HCT116 (cell line): Measurements from ENCODE around the gene BLOC1S5. TPM values are rescaled to one million over a fixed set of nuclear protein-coding genes. Genes with fewer than 3 reads are reported as not detected.

Experiments
- ATAC-seq: fragments of 200-7000 bp; cut with Tn5 transposase; 2 replicates; pipeline ENCODE4 v1.9.1; 2020; ENCODE audit warnings: mild to moderate bottlenecking, moderate library complexity
- BruUV-seq: library from RNA; stranded (reverse); fragments of 400-500 nt; replicated peaks from 2 replicates; lab custom pipeline; 2021; lab: Mats Ljungman, UMichigan
- CTCF ChIA-PET: fragments of 300-600 bp; sonication (Branson Sonifier 250); formaldehyde crosslinking; loops from one replicate; lab custom pipeline; 2021; ENCODE audit warnings: antibody characterized with exemption; lab: Charles Lee
- POLR2A ChIA-PET: fragments of 300-600, 350-600 bp; sonication (Branson Sonifier 250); formaldehyde crosslinking; loops from one replicate; lab custom pipeline; 2021; ENCODE audit warnings: antibody characterized with exemption; lab: Charles Lee
- RAD21 ChIA-PET, 2 experiments: fragments of 300-600 bp; sonication (Branson Sonifier 250); formaldehyde crosslinking; loops; one replicate each; lab custom pipeline; 2023; ENCODE audit warnings: low total read pairs in 2 of 2; ENCODE audit not compliant: uncharacterized antibody in 2 of 2, unreplicated experiment in 2 of 2, low non-redundant PET in 1 of 2; lab: Charles Lee
- DNase-seq: peaks from one replicate; pipeline ENCODE4 v3.0.0-alpha.2; 2010; ENCODE audit warnings: low read depth, low spot score
- H2AFZ ChIP-seq: fragments of 200-600 bp; shearing (Covaris generic), sonication (generic); 2 replicates; pipeline ENCODE4 v1.6.1; 2017; ENCODE audit warnings: low read depth, mixed run types, mixed read lengths, antibody characterized with exemption, low read length; ENCODE audit not compliant: poor library complexity, severe bottlenecking
- H3K27ac ChIP-seq: 2 replicates; pipeline ENCODE4 v1.5.1; 2012; ENCODE audit warnings: low read depth, low read length
- H3K27me3 ChIP-seq: fragments of 200-600 bp; sonication (generic); 2 replicates; pipeline ENCODE4 v1.6.1; 2016; ENCODE audit warnings: mixed run types, low read length, mixed read lengths; ENCODE audit not compliant: insufficient read depth
- H3K36me3 ChIP-seq, 2 experiments: fragments of 200-500 bp in 1 of 2; fragments of 200-600 bp in 1 of 2; sonication (Bioruptor generic) in 1 of 2; sonication (generic) in 1 of 2; 2 replicates each; pipeline versions ENCODE4 v1.5.1 to v1.6.1; 2014 to 2016; ENCODE audit warnings: low read length in 2 of 2, inconsistent platforms in 1 of 2, mixed read lengths in 1 of 2, mixed run types in 1 of 2; ENCODE audit not compliant: insufficient read depth in 2 of 2, control insufficient read depth in 1 of 2
- H3K4me1 ChIP-seq, 2 experiments: fragments of 200-600 bp in 1 of 2; sonication (generic) in 1 of 2; 2 replicates each; pipeline versions ENCODE4 v1.5.1 to v1.6.1; 2012 to 2017; ENCODE audit warnings: low read length in 2 of 2, inconsistent platforms in 1 of 2, mild to moderate bottlenecking in 1 of 2, mixed read lengths in 1 of 2, mixed run types in 1 of 2, moderate library complexity in 1 of 2; ENCODE audit not compliant: insufficient read depth in 2 of 2, control insufficient read depth in 1 of 2
- H3K4me2 ChIP-seq: fragments of 200-600 bp; sonication (generic); 2 replicates; pipeline ENCODE4 v1.6.1; 2017; ENCODE audit warnings: mixed run types, low read length, mixed read lengths
- H3K4me3 ChIP-seq, 2 experiments: fragments of 200-600 bp in 1 of 2; sonication (generic) in 1 of 2; replicated peaks in 1 of 2; 2 replicates each; pipeline ENCODE4 v1.5.1; 2011 to 2016; ENCODE audit warnings: low read length in 2 of 2, control low read depth in 1 of 2, low read depth in 1 of 2, mild to moderate bottlenecking in 1 of 2, mixed read lengths in 1 of 2, mixed run types in 1 of 2
- H3K79me2 ChIP-seq: fragments of 200-600 bp; sonication (generic); 2 replicates; pipeline ENCODE4 v1.6.1; 2017; ENCODE audit warnings: mild to moderate bottlenecking, mixed run types, low read length, moderate library complexity, mixed read lengths; ENCODE audit not compliant: insufficient read depth
- H3K9ac ChIP-seq: fragments of 200-600 bp; sonication (generic); 2 replicates; pipeline ENCODE4 v1.6.1; 2016; ENCODE audit warnings: low read length, mixed read lengths
- H3K9me2 ChIP-seq: fragments of 200-600 bp; sonication (generic), shearing (Covaris generic); 2 replicates; pipeline ENCODE4 v1.6.1; 2017; ENCODE audit warnings: mixed run types, mild to moderate bottlenecking, moderate library complexity; ENCODE audit not compliant: insufficient read depth
- H3K9me3 ChIP-seq, 2 experiments: fragments of 200-500 bp in 1 of 2; fragments of 200-600 bp in 1 of 2; sonication (Bioruptor generic) in 1 of 2; sonication (generic) in 1 of 2; 2 replicates each; pipeline ENCODE4 v1.6.1; 2014 to 2017; ENCODE audit warnings: low read length in 2 of 2, mixed read lengths in 2 of 2, inconsistent platforms in 1 of 2, low read depth in 1 of 2, mild to moderate bottlenecking in 1 of 2, mixed run types in 1 of 2, moderate library complexity in 1 of 2; ENCODE audit not compliant: control insufficient read depth in 1 of 2, insufficient read depth in 1 of 2
- H4K20me1 ChIP-seq: fragments of 200-600 bp; sonication (generic), shearing (Covaris generic); 2 replicates; pipeline ENCODE4 v1.6.1; 2017; ENCODE audit warnings: mixed run types, mild to moderate bottlenecking, moderate library complexity; ENCODE audit not compliant: insufficient read depth
- EGR1 ChIP-seq: IDR thresholded peaks from 2 replicates; pipeline ENCODE4 v1.6.1; 2012; ENCODE audit warnings: low read depth
- ELF1 ChIP-seq: IDR thresholded peaks from 2 replicates; pipeline ENCODE4 v1.6.1; 2012; ENCODE audit warnings: low read depth, borderline replicate concordance
- EZH2 ChIP-seq: fragments of 200-600 bp; sonication (generic); IDR thresholded peaks from 2 replicates; pipeline ENCODE4 v1.6.1; 2017; ENCODE audit warnings: antibody characterized with exemption, mixed run types
- EZH2phosphoT487 ChIP-seq: fragments of 200-600 bp; IDR thresholded peaks from 2 replicates; pipeline ENCODE4 v1.6.1; 2018; ENCODE audit warnings: antibody characterized with exemption, borderline replicate concordance
- POLR2A ChIP-seq: IDR thresholded peaks from 2 replicates; pipeline ENCODE4 v1.7.0; 2011; ENCODE audit warnings: borderline replicate concordance; ENCODE audit not compliant: insufficient read depth, insufficient read length; ENCODE audit errors: extremely low read depth
- POLR2AphosphoS5 ChIP-seq: IDR thresholded peaks from 2 replicates; pipeline ENCODE4 v1.6.1; 2011; ENCODE audit warnings: mild to moderate bottlenecking, low read depth, low read length, moderate library complexity
- RAD21 ChIP-seq: IDR thresholded peaks from 2 replicates; pipeline ENCODE4 v1.6.1; 2012; ENCODE audit warnings: low read depth, mild to moderate bottlenecking
- SP1 ChIP-seq: IDR thresholded peaks from 2 replicates; pipeline ENCODE4 v1.6.1; 2012; ENCODE audit warnings: low read depth
- SRF ChIP-seq: IDR thresholded peaks from 2 replicates; pipeline ENCODE4 v1.6.1; 2012; ENCODE audit warnings: low read depth
- YY1 ChIP-seq: IDR thresholded peaks from 2 replicates; pipeline ENCODE4 v1.6.1; 2011; ENCODE audit warnings: low read length, low read depth, moderate library complexity, mild to moderate bottlenecking; ENCODE audit not compliant: insufficient replicate concordance; ENCODE audit errors: extremely low read depth
- ZNF274 ChIP-seq: fragments of 200-500 bp; sonication (Bioruptor generic); IDR thresholded peaks from 2 replicates; pipeline ENCODE4 v1.6.1; 2014; ENCODE audit warnings: mild to moderate bottlenecking, low read depth, low read length, inconsistent platforms
- intact Hi-C: fragments of 100-400 bp; cut with micrococcal nuclease; formaldehyde crosslinking; loops from 2 replicates; pipeline ENCODE4 v1.10.0; 2022
- total RNA-seq: library from RNA; stranded (reverse); gene quantifications from one replicate; pipeline ENCODE4 v1.2.1, GENCODE V29; 2021; ENCODE audit not compliant: unreplicated experiment
- TF ChIP-seq, protein P1 (sequence below): IDR thresholded peaks from 2 replicates; pipeline ENCODE4 v1.6.1; 2011; ENCODE audit warnings: mild to moderate bottlenecking, low read length, moderate library complexity; ENCODE audit not compliant: insufficient replicate concordance; ENCODE audit errors: extremely low read depth

The BLOC1S5 gene
- total RNA-seq, 1 experiment from 2014 or later: 12.0 TPM

DNA sequence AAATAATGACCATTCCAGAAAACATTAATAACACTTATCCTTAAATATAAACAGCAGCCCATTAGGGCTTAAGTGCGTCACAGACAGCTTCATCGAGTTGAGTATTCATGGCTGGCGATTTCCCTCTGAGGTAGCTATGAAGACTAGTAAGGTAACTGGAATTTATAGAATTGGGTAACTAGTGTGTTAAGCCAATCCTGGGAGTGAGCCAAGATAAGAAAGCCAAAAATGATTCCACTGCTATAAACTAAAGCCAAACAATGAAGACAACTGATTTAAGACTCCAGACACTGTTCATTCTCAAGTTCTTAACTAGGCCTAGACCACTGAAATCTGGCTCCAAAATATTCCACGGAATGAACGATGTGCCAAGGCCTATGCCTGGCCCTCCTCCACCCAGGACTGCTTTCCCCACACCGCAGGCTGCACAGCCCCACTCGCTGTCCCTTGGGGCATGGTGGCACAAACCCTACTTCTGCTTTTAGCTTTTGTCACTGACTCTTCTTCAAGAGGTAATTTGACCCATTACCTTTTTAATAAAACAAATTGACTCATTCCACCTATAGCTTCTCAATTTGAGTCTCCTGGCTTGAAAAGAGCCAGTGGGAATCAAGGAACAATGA lies 66.0 kb downstream of the BLOC1S5 start:
- Histone ChIP-seq H3K9me2 (no peaks in the 10 kb centered on the region), H4K20me1 (no peaks in the 10 kb centered on the region), H3K9me3 (no peaks in the 10 kb centered on the region), H3K9ac (no peak overlapping the region), H3K27ac (no peak overlapping the region), H3K4me1 (no peaks in the 10 kb centered on the region), H3K4me2 (no peak overlapping the region), H2AFZ (no peak overlapping the region), H3K79me2 (no peaks in the 10 kb centered on the region), H3K36me3 (no peaks in the 10 kb centered on the region), H3K4me3 (no peak overlapping the region), H3K27me3 (no peaks in the 10 kb centered on the region)
- no peak for TF ChIP-seq SP1
- TF ChIP-seq, protein P1, sequence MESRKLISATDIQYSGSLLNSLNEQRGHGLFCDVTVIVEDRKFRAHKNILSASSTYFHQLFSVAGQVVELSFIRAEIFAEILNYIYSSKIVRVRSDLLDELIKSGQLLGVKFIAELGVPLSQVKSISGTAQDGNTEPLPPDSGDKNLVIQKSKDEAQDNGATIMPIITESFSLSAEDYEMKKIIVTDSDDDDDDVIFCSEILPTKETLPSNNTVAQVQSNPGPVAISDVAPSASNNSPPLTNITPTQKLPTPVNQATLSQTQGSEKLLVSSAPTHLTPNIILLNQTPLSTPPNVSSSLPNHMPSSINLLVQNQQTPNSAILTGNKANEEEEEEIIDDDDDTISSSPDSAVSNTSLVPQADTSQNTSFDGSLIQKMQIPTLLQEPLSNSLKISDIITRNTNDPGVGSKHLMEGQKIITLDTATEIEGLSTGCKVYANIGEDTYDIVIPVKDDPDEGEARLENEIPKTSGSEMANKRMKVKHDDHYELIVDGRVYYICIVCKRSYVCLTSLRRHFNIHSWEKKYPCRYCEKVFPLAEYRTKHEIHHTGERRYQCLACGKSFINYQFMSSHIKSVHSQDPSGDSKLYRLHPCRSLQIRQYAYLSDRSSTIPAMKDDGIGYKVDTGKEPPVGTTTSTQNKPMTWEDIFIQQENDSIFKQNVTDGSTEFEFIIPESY: no peak
- no peak for TF ChIP-seq RAD21
- no peak for TF ChIP-seq POLR2A
- TF ChIP-seq EZH2phosphoT487: no peak
- no peak for TF ChIP-seq YY1
- TF ChIP-seq ZNF274: no peak
- TF ChIP-seq ELF1: no peak
- no peak for TF ChIP-seq SRF
- TF ChIP-seq EGR1: no peak
- TF ChIP-seq EZH2: no peak
- TF ChIP-seq POLR2AphosphoS5: no peak
- no TSS peak for BruUV-seq
- CTCF ChIA-PET: interaction anchor here (0.8 to 3.1 kb wide), 2 partner anchors 8 to 275 kb away, joined by 3 to 12 read pairs; no protein-coding TSS in a partner anchor
- RAD21 ChIA-PET: no interaction called here
- intact Hi-C loops: no loop called here
- DNase-seq: no peak
- POLR2A ChIA-PET: no interaction called here
- ATAC-seq: no peak
